SK-N-SH treated with all-trans-retinoic acid at 6 μM for 48 hours (cell line): Measurements from ENCODE around the gene RIPOR3.

ENCODE experiments used
- ARNTL ChIP-seq: fragments of 450-650 bp; formaldehyde crosslinking; IDR thresholded peaks from 2 replicates; pipeline ENCODE4 v1.5.0; 2020; ENCODE audit warnings: low read depth, mild to moderate bottlenecking, moderate library complexity, borderline replicate concordance
- CREB5 ChIP-seq: fragments of 250-450 bp; sonication (Bioruptor Pico); IDR thresholded peaks from 2 replicates; pipeline ENCODE4 v1.5.1; 2020; ENCODE audit warnings: low read depth, mild to moderate bottlenecking, moderate library complexity
- CSRNP3 ChIP-seq: fragments of 250-450 bp; sonication (Bioruptor Pico); IDR thresholded peaks from 2 replicates; pipeline ENCODE4 v1.5.1; 2021; ENCODE audit warnings: mild to moderate bottlenecking, moderate library complexity
- ESRRG ChIP-seq: fragments of 250-450 bp; sonication (Bioruptor Pico); IDR thresholded peaks from 2 replicates; pipeline ENCODE4 v1.6.1; 2021; ENCODE audit warnings: mild to moderate bottlenecking
- PATZ1 ChIP-seq: fragments of 250-450 bp; sonication (Bioruptor Pico); IDR thresholded peaks from 2 replicates; pipeline ENCODE4 v1.8.0; 2020; ENCODE audit warnings: mild to moderate bottlenecking, moderate library complexity, borderline replicate concordance
- RARB ChIP-seq: fragments of 250-450 bp; sonication (Bioruptor Pico); IDR thresholded peaks from 2 replicates; pipeline ENCODE4 v1.8.0; 2021; ENCODE audit warnings: mild to moderate bottlenecking, moderate library complexity
- TSHZ2 ChIP-seq: fragments of 250-450 bp; sonication (Bioruptor Pico); IDR thresholded peaks from 2 replicates; pipeline ENCODE4 v1.5.0; 2020; ENCODE audit warnings: mild to moderate bottlenecking, moderate library complexity
- ZNF70 ChIP-seq: fragments of 450-650 bp; formaldehyde crosslinking; IDR thresholded peaks from 2 replicates; pipeline ENCODE4 v1.5.0; 2020; ENCODE audit warnings: mild to moderate bottlenecking, moderate library complexity

- TF ChIP-seq PATZ1 (CRISPR knock-in tag) (no peak), CREB5 (CRISPR knock-in tag) (no peak), ESRRG (CRISPR knock-in tag) (no peak), TSHZ2 (CRISPR knock-in tag) (no peak), RARB (no peak), ZNF70 (no peak), CSRNP3 (no peak), ARNTL (CRISPR knock-in tag) (no peak)
Observed at GRCh38 chr20:50729901-50730764, 38.8 kb upstream of the RIPOR3 start.
